Activated naive CD8-positive, alpha-beta T cell treated with anti-CD3 and anti-CD28 coated beads for 36 hours (primary cell): ENCODE measurements around the gene DECR2. TPM values are rescaled to one million over a fixed set of nuclear protein-coding genes. Genes with fewer than 3 reads are reported as not detected.

ENCODE experiments used
- DNase-seq: peaks from one replicate; pipeline ENCODE4 v3.0.0; 2021
- H3K27ac Mint-ChIP-seq: one replicate; pipeline ENCODE4 v1.8.0; 2022; ENCODE audit warnings: mild to moderate bottlenecking, moderate library complexity, mixed read lengths
- H3K27me3 Mint-ChIP-seq: one replicate; pipeline ENCODE4 v1.8.0; 2022; ENCODE audit warnings: mild to moderate bottlenecking, mixed read lengths
- H3K36me3 Mint-ChIP-seq: one replicate; pipeline ENCODE4 v1.8.0; 2021; ENCODE audit warnings: mild to moderate bottlenecking, mixed read lengths
- H3K4me1 Mint-ChIP-seq: one replicate; pipeline ENCODE4 v1.8.0; 2021; ENCODE audit warnings: mixed read lengths
- H3K4me3 Mint-ChIP-seq: one replicate; pipeline ENCODE4 v1.8.0; 2022; ENCODE audit warnings: mild to moderate bottlenecking, moderate library complexity, mixed read lengths
- H3K9me3 Mint-ChIP-seq: one replicate; pipeline ENCODE4 v1.8.0; 2022; ENCODE audit warnings: mixed read lengths
- total RNA-seq, 2 experiments: library from RNA; stranded (reverse); gene quantifications; one replicate each; pipeline ENCODE4 v1.2.3, GENCODE V29; 2021

DECR2 gene
- total RNA-seq, 2 experiments from 2014 or later, result 7.0 to 8.2 TPM

DNA sequence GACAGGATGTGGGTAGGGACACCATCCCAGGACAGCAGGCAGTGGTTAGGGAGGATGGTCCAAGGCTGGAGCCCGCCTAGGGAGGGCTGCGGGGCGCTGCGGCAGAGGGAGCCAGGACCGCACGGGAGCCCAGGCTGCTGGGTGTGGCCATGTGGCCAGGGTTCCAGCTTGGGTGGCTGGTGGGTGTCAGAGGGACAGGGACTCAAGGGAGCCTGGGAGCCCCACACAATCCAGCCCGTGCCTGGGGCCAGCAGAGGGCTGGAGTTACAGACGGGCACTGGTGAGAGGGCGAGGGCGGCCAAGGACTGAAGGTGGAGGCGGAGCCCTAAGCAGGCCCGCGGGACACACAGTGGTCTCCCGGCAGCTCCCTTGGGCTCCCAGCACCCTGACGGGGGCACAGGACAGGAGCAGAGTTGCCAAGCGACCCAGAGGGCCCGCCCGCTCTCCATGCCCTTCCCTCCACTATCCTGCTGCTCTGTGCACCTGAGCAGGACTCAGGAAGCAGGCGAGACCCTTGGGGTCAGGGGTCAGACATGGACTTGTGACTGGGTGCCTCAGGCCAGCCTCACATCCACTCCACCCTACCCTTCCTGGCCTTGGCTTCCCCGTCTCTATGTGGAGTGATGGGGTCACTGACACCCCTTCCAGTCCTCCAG lies 38.4 kb upstream of the DECR2 start:
- Mint-ChIP-seq H3K4me1 (peaks cover 5% of the 10 kb centered on the region), H3K27me3 (peaks cover 5% of the 10 kb centered on the region)

DNA sequence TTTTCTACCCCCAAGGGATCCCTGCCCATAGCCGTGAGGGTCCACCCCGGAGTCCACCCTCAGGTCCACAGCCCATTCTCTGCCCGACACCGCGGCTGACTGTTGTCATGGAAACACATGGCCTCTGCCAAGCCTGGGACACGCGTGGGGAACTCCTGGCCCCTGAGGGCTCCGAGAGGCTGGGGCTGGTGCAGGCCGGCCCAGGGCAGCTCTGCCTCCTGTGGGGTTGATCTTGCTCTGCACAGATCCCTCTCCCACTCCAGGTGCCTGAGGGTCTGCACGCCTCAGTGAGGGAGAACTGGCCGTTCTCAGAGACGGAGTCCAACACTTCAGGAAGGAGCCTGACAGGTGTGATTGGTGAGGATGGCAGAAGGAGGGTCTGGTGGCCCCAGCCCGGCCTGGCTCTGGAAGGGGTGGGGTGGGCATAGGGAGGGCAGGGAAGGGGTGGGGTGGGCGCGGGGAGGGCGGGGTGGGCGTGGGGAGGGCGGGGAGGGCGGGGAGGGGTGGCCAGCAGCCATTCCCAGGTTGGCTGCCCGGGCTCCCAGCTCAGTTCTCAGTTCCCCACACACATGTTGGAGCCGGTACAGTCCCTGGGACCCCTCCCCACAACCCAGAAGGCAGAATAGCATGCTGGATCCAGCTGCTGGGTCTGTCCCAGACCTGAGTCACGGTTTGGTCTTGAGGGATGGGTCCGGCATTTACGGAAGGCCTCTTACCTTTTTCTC lies 37.8 kb upstream of the DECR2 start:
- H3K27ac Mint-ChIP-seq, result no peak overlapping the region
- H3K9me3 Mint-ChIP-seq, result no peaks in the 10 kb centered on the region
- peaks cover 5% of the 10 kb centered on the region for H3K27me3 Mint-ChIP-seq
- H3K36me3 Mint-ChIP-seq, result peaks cover 1% of the 10 kb centered on the region
- H3K4me3 Mint-ChIP-seq, result no peak overlapping the region
- DNase-seq, result no peak
- H3K4me1 Mint-ChIP-seq, result peaks cover 5% of the 10 kb centered on the region

More for the DNA sequence above, 38.4 kb upstream of the DECR2 start:
- Mint-ChIP-seq H3K36me3 (peaks cover 1% of the 10 kb centered on the region), H3K4me3 (no peak overlapping the region), H3K9me3 (no peaks in the 10 kb centered on the region), H3K27ac (no peak overlapping the region)
- DNase-seq, result no peak

DNA sequence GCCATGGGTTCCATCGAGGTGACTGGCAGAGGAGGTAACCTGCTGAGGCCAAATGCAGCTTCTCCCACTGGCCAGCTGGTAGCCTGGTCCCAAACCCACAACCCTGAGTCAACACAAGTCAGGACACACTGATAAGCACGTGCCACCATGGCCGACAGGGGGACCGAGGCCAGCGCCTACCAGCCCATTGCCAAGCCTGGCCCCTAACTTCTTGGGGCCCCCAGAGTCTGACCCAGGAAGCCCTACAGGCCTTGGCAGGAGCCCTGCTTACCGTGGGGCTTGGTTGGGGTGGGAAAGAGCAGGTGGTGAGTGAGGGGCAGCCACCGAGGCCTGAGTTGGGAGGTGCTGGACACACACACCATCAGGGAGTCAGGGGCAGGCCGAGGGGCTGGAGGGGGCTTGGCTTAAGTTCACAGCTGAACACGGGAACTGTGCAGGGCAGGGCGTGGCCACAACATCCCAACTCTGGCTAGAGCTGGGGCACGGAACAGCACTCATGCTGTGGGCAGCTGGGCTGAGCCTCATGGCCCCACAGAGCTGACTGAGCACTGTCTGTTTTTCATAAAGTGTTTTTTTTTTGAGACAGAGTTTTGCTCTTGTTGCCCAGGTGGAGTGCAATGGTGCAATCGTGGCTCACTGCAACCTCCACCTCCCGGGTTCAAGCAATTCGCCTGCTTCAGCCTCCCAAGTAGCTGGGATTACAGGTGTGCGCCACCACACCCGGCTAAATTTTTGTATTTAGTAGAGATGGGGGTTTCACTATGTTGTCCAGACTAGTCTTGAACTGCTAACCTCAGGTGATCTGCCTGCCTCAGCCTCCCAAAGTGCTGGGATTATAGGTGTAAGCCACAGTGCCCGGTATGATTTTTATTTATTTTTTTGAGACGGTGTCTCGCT lies 36.8 kb upstream of the DECR2 start:
- H3K27me3 Mint-ChIP-seq, result peaks cover 5% of the 10 kb centered on the region
- no peak overlapping the region for H3K4me3 Mint-ChIP-seq
- H3K36me3 Mint-ChIP-seq, result peaks cover 1% of the 10 kb centered on the region
- H3K27ac Mint-ChIP-seq, result no peak overlapping the region
- no peaks in the 10 kb centered on the region for H3K9me3 Mint-ChIP-seq
- peaks cover 8% of the 10 kb centered on the region for H3K4me1 Mint-ChIP-seq
- no peak for DNase-seq

DNA sequence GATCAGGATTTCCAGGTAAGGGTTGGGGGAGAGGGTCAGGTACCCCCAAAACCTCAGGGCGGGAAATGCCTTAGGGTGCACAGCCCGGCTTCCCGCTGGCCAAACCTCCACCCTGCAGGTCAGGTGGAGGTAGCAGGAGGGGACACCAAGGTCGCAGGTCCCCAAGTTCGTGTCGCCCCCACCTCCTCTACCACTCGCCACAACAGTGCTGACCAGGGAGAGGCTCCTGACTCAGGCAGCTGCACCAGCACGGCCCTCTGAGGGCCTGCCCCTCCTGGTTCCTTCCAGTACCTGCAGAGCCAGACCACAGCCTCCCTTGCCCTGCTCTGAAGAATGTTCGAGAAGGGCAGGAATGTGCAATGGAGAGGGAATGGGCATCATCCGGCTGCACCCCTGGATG lies 35.2 kb upstream of the DECR2 start:
- H3K4me3 Mint-ChIP-seq, result no peak overlapping the region
- no peaks in the 10 kb centered on the region for H3K9me3 Mint-ChIP-seq
- H3K27ac Mint-ChIP-seq, result no peak overlapping the region
- no peak for DNase-seq
- H3K27me3 Mint-ChIP-seq, result peaks cover 5% of the 10 kb centered on the region
- H3K36me3 Mint-ChIP-seq, result peaks cover 3% of the 10 kb centered on the region
- H3K4me1 Mint-ChIP-seq, result peaks cover 15% of the 10 kb centered on the region

DNA sequence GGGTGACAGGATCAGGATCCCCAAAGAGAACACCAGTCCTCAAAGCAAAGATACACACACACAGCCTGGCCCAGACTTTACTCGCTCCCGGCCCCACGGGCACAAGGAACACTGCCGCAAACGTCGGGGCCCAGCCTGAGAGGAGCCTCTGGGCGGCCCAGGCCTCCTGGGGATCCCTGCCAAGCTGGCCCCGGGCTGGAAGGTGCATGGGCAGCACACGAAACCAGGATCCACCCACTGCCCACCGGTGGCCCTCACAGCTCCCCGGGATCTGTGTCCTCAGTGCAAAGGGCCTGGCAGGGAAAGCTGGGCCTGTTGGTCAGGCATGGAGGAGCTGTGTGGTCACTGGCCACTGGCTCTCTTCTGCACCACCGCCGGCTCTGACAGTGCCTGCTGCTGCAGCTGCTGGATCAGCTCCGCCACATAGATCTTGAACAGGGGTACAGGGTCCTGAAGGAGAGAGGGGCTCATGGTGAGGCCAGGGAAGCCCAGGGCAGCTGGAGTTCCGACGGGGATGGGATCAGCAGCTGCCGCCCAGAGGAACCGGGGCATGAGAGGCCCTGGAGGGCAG lies 34.3 kb upstream of the DECR2 start:
- DNase-seq, result no peak
- Mint-ChIP-seq H3K27me3 (peaks cover 5% of the 10 kb centered on the region), H3K4me3 (no peak overlapping the region), H3K4me1 (peaks cover 11% of the 10 kb centered on the region), H3K9me3 (no peaks in the 10 kb centered on the region), H3K27ac (no peak overlapping the region), H3K36me3 (peaks cover 3% of the 10 kb centered on the region)

DNA sequence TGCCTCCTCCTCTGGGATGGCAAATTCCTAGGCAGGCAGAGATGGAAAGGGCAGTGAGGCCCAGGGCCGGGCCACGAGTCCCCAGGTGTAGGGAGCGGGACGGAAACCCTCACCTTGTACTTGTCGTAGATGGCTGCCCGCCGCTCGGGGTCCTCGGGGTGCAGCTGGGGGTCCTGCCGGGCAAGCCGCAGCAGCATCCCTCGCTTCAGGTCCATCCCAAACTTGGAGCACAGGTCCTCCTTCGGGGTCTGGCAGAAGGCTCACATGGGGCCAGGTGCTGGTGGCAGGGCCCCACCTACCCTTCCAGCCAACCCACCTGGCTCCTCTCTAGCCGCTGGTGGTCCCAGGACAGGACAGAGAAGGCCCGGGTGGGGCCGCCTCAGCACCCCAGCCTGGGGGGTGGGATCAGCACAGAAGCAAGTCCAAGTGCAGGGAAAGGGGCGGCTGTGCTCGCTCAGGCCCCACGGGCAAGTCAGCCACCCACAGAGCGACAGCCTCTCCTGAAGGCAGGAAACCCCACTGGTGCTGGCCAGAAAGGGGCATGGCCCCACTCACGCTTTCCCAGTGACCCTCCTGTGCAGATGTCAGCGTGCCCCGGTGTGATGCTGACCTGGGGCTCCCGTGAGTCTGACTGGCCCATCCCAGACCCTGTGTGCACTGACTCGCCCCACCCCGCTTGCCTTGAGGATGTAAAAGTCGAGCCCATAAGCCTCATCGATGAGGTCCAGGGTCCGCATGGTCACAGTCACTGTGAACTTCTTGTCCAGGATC lies 33.1 kb upstream of the DECR2 start:
- Mint-ChIP-seq H3K27ac (no peak overlapping the region), H3K9me3 (no peaks in the 10 kb centered on the region), H3K36me3 (peaks cover 3% of the 10 kb centered on the region), H3K27me3 (peaks cover 2% of the 10 kb centered on the region), H3K4me3 (no peak overlapping the region), H3K4me1 (peaks cover 10% of the 10 kb centered on the region)
- no peak for DNase-seq

DNA sequence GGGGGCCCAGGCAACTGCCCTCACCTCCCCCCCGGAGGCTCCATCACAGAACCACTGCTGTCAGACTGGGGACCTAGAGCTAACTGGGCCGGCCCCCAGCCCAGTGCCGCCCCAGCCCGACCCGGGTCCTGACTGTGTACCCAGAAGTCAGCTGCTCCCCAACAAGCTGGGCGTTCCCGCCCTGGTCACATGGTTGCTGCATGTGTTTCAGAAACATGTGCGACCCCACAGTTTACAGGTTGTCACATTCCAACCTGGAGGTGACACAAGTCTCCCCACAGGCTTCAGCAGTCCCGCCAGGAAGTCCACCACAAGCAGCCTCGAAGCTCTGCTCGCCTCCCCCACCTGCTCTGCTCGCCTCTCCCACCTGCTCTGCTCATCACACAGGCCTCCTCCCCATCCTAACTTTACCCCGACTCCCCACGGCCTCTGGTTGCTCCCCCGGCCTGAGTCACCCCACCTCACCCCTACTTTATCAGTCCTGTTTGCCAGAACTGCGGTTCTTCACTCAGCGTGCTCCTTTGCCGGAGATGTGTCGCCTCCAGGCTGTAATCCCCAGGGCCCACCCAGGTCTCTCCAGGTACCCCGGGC lies 32.3 kb upstream of the DECR2 start:
- DNase-seq, result no peak
- peak overlapping the region; percentile 25 for H3K27ac Mint-ChIP-seq
- H3K27me3 Mint-ChIP-seq, result no peaks in the 10 kb centered on the region
- peaks cover 10% of the 10 kb centered on the region for H3K4me1 Mint-ChIP-seq
- H3K4me3 Mint-ChIP-seq, result peak overlapping the region; percentile 68
- peaks cover 3% of the 10 kb centered on the region for H3K36me3 Mint-ChIP-seq
- H3K9me3 Mint-ChIP-seq, result no peaks in the 10 kb centered on the region

DNA sequence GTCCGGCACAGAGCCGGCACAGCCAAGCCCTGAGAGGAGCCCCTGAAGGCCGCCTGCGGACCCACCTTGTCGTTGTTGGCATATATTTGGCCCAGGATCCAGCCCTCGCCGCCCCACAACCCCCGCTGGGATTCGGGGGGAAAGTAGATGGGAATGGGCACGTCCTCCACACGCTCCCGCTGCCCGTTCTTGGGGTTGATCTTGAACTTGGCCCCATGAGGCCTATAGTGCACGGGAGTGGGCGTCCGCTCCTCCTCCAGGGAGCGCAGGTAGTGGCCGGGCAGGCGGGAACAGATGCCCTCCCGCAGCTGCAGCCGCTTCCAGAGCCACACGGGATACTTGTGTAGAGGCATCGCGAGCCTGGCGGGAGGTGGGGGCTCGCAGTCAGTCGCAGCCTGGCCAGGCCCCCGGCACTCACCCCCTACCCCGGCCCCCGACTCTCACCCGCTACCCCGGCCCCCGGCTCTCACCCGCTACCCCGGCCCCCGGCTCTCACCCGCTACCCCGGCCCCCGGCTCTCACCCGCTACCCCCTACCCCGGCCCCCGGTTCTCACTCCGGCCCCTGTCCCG lies 31.7 kb upstream of the DECR2 start:
- H3K36me3 Mint-ChIP-seq, result peaks cover 3% of the 10 kb centered on the region
- H3K4me1 Mint-ChIP-seq, result peaks cover 10% of the 10 kb centered on the region
- peak overlapping the region; percentile 68 for H3K4me3 Mint-ChIP-seq
- DNase-seq, result no peak
- no peaks in the 10 kb centered on the region for H3K27me3 Mint-ChIP-seq
- peak overlapping the region; percentile 25 for H3K27ac Mint-ChIP-seq
- no peaks in the 10 kb centered on the region for H3K9me3 Mint-ChIP-seq

DNA sequence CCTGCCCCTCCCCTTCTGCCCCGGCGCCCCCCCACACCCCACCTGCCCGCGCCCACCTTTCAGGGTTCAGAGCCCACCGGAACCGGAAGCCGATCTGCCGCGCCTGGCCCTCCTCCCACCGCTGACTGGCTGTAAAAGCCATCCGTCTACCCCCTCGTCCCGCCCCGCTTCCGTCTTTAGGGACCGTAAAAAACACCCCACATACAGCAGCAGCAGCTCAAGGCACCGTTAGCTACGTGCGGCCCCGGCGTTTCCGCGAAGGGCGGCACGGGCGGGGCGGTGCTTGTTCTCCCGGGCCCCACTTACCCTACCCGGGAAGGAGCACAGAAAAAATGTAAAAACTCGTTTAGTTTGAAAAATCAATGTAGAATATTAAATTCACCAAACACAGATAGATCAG lies 31.2 kb upstream of the DECR2 start, which contains the start of gene MRPL28:
Gene MRPL28 (minus strand): TSS at position 96 of the 400 bp plus-strand sequence. CDS start 320 bp downstream, outside the sequence.
- Mint-ChIP-seq H3K36me3 (peaks cover 3% of the 10 kb centered on the region), H3K9me3 (no peaks in the 10 kb centered on the region), H3K27ac (peak within 1 kb of the TSS; percentile 89), H3K4me1 (peaks cover 10% of the 10 kb centered on the region), H3K27me3 (no peaks in the 10 kb centered on the region), H3K4me3 (peak within 1 kb of the TSS; percentile 90)
- peak; percentile 93 for DNase-seq

DNA sequence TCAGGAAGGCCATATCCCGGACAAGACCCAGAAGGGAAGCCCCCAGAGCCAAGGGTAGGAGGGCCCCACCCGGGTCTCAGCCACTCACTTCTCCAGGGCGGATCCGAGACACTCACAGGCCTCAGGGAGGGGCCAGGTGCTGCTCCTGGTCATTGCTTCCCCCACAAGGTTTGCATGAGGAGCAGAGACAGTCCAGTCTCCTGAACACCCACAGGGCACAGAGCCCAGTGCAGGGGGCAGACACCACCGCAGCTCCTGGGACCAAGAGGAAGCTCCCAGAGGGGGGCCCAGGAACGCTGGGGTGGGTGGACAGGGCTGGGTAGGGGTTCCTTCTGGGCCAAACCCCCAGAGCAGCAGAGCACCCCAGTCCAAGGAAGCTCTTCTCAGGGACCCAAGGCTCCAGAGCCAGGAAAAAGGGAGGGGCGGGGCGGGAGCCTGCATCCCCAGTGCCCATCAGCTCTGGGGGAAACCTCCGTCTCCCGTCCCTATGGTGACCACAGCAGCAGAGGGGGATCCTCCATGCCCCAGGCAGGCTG lies 30.6 kb upstream of the DECR2 start:
- peak overlapping the region; percentile 89 for H3K27ac Mint-ChIP-seq
- H3K27me3 Mint-ChIP-seq, result no peaks in the 10 kb centered on the region
- H3K36me3 Mint-ChIP-seq, result peaks cover 2% of the 10 kb centered on the region
- DNase-seq, result no peak
- no peaks in the 10 kb centered on the region for H3K9me3 Mint-ChIP-seq
- H3K4me1 Mint-ChIP-seq, result peaks cover 10% of the 10 kb centered on the region
- peak overlapping the region; percentile 90 for H3K4me3 Mint-ChIP-seq

DNA sequence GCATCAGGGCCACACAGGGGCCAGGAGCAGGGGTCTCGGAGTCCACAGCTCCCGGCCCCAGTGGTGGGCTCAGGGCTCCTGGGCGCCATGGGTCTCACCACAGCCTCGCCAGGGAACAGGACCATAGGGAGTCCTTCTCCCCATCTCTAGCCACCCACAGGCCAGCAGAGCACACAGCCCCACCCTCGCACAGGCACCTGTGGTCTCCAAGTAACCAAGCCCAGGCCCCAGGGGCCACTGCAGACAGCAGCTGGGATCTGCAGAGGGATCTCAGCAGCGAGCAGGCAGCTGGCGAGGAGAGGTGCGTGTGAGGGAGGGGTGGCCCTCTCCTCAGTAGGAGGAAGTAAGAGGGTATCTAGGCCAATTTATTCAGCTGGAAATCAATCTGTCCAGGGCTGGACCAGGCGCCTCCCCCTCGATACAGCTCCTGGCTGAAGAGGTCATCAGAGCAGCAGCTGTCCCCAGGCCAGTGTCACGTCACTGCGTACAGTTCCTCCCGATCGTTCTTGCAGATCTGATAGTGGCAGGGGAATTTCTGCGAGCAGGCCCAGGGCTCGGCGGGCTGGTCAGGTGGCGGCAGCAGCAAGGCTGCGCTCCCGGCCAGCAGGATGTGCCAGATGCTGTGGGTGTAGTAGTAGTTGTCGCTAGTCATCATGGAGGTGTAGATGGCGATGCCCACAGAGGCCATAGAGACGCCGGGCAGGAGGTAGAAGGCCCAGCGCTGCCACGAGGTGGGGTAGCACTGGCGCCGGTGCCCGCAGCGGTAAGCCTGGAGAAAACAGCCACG lies 30.0 kb upstream of the DECR2 start:
- Mint-ChIP-seq H3K4me3 (no peak overlapping the region), H3K27me3 (no peaks in the 10 kb centered on the region), H3K9me3 (no peaks in the 10 kb centered on the region), H3K27ac (no peak overlapping the region), H3K4me1 (peaks cover 10% of the 10 kb centered on the region), H3K36me3 (peaks cover 2% of the 10 kb centered on the region)
- DNase-seq, result no peak

DNA sequence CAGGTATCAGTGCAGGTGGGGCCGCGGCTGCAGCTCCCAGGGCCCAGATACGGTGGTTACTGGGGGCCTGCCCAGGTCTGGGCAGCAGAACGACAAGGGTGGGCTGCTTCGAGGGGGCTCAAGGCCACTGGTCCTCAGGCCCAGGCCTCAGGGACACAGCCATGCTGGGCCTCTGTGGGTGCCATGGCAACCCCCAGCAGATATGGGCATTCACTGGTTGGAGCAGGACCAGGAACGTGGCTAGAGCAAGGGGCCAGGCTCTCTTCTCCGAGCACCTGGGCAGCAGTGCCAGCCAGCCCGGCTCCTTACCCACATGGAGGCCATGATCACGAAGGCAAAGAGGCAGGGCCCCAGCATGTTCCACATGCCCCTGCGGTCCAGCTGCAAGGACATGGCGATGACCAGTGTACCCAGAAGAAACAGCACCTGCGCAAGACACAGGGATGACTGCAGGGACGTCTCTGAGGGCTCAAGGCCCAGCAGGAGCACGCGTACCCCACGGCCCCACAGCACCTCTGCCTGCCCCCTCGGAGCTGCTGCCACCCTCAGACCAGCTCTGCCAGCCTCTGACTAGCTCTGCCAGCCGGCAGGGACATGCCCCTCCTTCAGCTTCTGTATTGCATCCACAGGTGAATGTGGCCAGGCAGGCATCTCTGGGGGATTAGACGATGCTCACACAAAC lies 29.2 kb upstream of the DECR2 start:
- Mint-ChIP-seq H3K4me3 (no peak overlapping the region), H3K9me3 (no peaks in the 10 kb centered on the region), H3K36me3 (peaks cover 4% of the 10 kb centered on the region), H3K27me3 (no peaks in the 10 kb centered on the region), H3K4me1 (peaks cover 10% of the 10 kb centered on the region), H3K27ac (no peak overlapping the region)
- no peak for DNase-seq
